GM21360 (cell line): ENCODE results near the gene DNAJB11.
"Not testable (repeated sequence)": the region's sequence is repeated elsewhere in the genome, so short reads cannot be mapped to it uniquely, and the experiment has no call there.

Experiments used
- ATAC-seq: cut with Tn5 transposase; IDR thresholded peaks from one replicate; pipeline ENCODE4 v1.9.1; 2021; ENCODE audit warnings: mild to moderate bottlenecking, moderate library complexity; ENCODE audit not compliant: unreplicated experiment

The DNAJB11 gene

DNA sequence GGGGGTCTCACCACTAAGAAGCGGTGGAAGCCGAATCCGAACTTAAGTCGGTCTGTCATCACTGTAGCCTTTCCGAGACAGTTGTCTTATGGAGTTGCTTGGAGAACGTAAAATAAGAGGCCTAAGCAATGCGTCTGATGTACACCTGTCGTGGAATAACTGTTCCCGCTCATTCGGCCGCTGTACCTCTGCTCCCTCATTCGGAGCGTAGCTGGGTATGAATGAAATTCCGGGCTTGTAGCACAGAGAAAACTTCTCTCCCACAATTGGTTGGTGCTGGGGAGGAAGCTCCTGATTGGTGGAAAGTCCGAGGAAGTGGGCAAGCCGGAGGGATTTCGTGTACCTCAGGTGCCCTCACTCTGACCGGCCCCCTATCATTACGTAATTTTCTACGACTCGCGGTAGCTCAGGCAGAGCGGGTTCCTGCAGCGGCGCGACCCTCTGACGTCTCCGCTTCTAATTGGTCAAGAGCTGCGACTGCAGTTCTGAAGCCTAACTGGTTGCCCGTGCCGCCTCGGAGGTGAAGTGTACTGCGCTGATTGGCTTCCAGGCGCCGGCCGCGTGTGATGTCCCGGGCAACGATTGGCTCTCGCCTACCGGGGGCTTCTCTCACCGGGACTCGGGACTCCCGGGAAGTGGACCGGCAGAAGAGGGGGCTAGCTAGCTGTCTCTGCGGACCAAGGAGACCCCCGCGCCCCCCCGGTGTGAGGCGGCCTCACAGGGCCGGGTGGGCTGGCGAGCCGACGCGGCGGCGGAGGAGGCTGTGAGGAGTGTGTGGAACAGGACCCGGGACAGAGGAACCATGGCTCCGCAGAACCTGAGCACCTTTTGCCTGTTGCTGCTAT is at the start of gene DNAJB11:
Gene DNAJB11 (plus strand): TSS at position 625 of the 845 bp plus-strand sequence. CDS start 178 bp downstream, at position 803.
- ATAC-seq: peak; percentile 80

DNA sequence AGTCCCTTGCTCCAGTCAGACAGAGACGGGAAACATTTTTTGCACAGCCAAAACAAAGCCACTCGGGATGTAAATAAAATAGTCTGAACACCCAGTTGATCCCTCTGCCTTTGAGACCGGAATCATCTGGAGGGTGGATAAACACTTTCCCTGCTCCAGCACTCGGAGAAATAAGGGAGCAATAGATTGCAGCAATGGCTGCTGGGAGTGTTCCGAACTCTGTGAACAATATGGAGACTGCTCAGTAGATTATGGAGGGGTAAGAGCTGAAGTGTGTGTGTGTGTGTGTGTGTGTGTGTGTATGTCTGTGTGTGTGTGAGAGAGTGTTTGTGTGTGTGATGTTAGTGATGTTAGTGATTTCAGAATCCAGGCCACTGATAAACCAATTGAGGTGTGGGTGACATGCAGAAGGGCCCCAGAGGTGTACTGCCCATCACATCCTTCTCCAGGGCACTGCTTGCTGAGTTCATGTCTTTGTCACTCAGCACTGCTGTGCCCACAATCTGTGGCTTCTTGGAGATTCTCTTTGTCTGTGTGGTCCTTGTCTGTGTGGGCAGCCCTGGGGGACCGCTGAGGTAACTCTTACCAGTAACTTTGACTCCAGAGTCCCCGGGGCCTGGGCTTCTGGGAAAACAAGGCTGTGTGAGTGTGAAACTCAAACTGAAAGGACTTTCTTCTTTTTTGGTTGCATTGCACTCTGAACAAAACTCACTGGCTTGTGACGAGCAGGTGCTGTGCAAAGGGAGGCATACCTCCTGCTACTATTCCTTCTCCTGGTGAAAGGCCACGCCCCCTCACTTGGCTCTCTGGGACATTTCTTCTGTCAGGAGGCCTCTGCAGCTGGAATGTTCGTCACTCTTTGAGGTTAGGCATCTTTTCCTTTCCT is 49.3 kb upstream of the DNAJB11 start:
- ATAC-seq: peak; percentile 64

DNA sequence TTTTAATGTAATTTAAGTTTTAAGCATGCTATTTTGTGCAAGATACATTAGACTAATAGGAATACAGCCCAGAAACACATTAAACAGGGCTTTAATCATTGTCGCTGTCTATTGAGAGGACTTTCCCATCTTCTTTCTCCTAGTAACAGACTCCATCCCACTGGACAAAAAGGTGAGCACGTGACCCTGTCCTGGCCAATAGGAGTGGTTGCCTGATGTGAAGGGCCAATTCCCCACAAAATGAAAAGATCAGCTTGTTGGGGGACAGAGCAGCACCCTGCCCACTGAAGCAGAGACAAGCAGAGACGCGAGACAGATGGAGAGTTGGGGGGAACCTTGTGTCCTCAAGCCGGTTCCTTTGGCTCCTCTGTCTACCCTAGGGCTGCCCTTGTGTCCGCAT is 47.5 kb upstream of the DNAJB11 start:
- no peak for ATAC-seq

DNA sequence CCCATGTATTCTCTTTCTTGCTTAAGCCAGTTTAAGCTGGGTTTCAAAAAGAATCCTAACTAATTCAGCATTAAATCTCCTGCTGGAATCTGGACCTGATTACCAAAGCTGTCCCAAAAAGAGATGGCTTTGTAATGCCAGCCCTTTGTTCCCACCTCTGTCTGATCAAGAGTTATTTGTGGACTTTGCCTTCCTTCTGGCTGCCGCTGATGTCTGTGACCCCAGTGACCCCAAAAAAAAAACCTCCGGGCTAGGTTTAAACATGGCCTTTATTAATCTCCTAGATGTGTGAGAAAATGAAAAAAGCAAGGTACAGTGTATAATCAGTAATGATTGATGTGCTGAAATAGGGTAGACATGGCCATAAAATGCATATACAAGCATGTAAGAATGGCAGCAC is 47.1 kb upstream of the DNAJB11 start:
- ATAC-seq: no peak

DNA sequence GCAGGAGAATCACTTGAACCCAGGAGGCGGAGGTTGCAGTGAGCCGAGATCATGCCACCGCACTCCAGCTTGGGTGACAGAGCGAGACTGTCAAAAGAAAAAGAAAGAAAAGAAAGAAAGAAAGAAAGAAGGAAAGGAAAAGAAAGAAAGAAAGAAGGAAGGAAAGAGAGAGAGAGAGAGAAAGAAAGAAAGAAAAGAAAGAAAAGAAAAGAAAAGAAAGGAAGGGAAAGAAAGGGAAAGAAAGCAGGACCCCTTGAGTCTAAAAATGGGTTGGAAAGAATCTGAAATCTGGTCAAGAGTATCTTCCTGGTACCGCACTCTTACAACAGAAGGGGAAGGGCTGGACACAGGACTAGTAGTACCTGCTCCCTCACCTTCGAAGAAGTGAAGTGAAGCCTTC is 45.9 kb upstream of the DNAJB11 start:
- no peak for ATAC-seq

DNA sequence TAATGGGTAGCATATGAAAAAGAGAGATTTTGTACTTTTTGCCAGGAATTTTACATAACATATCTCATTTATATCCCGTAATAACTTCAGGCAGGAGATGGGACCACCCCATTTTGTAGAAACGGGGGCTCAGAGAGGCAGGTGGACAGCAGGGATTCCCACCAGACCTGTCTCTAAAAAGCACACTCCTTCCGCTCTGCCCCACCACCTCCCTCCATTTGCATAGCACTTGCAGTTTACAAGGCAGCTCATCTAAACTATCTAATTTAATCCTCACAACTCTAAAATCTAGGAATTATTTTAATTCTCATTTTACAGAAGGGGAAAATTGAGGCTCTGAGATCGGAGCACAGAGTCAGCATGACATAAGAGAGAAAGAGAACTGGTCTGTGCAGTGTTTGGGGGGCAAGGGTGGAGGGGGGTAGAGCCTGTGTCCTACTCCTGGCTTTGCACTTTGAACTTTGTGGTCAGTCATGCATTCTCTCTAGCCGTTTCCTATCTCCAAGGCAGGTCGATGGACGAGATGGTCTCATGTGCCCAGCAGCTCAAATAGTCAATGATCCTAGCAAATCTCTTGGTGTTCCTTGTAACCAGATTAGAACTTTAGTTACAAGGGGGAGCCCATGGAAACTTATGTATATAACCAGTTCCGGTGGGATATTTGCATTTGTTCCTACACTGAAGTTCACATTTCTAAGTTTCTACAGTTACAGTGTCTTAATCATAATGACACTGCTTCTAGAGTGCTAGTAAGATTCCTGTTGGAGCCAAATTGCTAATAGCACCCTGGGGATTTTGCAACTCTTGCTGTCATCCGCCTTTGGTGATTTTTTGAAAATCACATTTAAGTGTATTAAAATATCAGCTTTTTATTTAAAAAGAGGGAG is 44.9 kb upstream of the DNAJB11 start:
- peak; percentile 24 for ATAC-seq

DNA sequence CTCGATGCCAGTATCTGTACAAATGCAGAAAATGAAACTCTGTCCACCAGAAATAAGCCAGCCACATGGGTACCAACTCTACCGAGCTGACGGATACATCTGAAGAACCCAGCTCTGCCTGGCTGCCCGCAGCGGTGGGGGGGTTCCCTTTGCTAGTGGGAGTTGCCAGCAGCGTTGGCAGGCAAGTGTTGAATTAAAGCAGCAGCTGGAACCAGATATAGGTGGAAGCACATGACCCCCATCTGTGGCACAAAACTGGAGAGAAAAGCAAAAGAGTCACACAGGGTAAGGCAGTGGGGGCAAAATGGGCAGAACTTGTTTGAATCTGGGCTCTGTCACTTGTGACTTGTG is 44.3 kb upstream of the DNAJB11 start:
- ATAC-seq: peak; percentile 38

DNA sequence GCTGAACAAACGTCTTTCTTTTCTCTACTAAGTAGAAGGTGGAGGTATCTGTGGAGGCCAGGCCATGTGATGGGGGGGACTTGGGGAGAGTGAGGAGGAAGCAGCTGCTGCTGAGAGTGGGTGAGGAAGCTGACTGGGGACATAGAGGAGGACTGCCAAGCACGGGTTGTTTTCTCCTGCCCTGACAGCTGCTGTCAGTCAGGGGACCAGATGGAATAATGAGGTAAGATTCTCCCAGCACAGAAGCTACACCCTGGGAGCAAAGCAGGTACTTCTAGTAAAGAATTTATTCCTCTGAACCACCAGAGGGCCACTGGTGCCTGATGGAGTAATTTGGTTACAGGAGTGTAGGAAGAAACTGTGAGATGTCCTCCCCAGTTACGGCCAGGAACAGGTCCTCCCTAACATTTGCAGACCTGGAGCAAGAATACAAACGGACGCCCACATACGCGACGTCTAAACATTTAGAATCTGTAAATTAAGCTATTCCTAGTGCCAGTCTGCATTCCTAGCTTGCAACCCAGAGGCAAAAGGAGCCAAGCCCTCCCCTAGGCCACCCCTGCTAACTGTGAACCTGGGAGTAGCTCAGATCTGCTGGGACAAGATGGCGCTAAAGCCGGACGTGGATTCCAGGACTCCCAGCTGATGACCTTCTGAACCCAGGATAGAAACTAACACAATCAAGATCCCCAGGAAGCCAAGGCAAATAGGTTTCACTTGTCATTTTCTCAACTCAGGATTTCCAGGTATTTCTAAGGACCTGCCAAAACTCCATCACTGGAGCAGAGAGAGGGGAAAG is 41.1 kb upstream of the DNAJB11 start:
- ATAC-seq: no peak

DNA sequence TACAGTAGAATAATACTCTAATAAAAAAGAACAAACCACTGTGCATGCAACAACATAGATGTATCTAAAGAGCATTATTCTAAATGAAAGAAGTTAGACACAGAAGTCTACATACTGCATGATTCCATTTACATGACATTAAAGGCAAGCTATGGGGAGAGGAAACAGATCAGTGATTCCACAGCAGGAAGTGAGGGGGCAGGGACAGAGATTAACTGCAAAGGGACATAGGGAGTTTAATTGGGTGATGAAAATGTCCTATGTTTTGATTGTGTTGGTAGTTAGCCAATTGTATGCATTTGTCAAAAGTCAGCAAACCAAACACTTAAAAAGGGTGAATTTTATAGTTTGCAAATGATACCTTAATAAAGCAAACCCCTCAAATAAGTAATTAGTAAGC is 40.1 kb upstream of the DNAJB11 start:
- no peak for ATAC-seq

DNA sequence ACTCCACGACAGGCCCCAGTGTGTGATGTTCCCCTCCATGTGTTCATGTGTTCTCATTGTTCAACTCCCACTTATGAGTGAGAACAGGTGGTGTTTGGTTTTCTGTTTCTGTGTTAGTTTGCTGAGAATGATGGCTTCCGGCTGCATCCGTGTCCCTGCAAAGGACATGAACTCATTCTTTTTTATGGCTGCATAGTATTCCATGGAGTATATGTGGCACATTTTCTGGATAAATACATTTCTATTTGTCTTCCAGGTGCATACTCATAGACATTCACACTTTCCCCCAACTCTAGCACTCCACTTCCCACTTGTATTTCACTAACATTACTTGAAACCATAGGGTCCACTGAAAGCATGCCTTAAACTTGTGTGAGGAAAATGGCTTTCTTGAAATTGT is 38.8 kb upstream of the DNAJB11 start:
- not testable (repeated sequence) for ATAC-seq

DNA sequence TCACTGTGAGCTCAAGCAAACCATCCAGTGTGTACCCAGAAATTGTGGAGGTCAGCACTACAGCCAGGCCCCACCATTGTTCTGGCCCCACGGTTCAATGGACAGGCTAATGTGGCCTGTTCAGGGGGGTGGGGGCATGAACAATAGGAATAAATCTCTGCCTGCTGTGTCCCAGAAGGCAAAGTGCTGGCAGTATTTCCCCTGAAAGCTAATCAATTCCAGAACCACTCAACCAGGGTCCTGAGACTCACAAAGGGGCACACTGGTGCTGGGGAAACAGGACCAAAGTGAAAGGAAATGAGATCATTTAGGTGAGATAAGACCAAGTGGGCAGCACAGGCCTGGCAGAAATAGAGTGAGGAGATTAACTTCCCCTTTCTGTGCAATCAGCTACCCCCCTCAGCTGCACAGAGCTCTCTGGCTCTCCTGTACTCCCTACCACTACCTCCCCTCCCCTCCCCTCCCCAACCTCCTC is 37.9 kb upstream of the DNAJB11 start:
- peak; percentile 40 for ATAC-seq

DNA sequence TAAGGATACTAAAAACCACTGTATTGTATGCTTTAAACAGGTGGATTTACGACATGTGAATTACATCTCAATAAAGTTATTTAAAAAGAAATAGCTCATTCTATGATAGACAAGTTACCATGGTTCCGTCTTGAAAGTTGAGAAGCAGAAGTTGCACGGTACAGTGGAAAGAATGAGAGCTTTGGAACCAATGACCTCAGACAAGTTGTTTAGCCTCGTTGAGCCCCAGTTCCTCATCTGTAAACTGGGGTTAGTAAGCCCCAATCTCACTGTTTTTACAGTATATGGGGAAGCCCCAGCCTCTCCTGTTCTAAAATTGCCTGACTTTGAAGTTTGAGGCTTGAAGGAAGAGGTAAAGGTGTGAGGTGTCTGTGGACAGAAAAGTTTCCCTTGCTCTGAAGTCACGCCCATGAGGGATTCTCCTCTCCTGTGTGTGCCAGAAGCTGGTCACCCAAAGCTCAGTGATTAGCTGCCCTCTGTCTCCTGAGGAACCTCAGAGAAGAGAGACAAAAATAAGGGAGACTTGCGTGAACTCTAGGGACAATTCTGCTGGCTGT is 36.3 kb upstream of the DNAJB11 start:
- ATAC-seq: peak; percentile 89

DNA sequence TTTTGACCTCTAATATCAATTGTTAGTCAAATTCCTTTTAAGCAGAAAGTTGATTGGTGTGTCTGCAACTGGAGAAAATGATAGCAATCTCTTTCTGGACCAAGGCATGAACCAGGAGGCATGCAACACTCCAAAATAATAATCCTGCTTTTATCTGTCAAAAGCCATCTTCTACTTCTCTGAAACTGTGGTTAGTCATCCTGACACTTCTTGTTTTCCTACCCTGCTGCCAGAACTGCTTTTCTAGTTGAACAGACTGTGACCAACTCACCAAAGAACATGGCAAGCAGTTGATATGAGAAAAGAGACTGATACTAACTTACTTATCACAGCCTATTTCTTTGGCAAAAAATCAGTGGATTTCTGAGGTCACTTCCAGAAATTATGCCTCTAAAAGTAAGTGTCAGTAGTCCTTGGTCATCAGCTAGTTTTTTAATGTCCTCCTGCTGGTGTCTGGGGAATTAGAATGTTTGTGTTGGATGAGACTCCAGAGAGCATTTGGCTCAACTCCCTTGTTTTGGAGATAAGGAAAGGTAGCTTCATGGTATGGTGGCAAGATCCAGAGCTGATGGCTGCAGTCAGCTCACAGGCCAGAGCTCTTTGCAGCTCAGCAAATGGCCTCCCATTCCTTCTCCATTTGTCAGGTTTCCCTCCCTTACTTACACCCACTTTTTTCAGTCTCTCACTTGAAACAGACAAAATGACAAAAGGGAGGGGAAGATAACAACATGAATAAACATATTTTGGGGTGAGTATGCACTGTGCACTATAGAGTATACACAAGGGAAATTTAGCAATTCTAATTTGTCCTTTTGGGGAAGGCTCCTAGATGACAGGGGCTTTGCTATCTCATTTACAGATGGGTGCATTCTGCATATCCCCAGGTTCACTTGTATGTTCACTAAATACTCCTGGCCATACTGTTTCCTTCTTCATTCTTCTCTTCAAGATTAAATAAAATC is 33.4 kb upstream of the DNAJB11 start:
- no peak for ATAC-seq

DNA sequence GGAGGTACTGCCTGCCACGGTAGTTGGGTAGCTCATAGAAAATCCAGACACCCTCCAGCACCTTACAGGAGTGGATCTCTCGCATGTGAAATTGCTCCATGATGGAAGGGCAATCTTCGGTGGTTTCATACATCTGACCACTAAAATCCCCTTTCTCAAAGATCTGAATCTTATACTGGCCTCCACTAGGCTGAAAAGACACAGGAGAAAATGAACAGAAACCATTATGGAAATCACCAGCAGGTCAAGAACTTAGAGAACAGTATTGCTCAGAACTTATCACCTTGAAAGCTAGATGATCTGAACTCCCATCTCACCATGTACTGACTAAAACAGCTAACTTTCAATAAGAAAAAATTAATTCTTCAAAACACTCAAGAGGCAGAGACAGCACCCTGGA is 31.7 kb upstream of the DNAJB11 start:
- no peak for ATAC-seq

DNA sequence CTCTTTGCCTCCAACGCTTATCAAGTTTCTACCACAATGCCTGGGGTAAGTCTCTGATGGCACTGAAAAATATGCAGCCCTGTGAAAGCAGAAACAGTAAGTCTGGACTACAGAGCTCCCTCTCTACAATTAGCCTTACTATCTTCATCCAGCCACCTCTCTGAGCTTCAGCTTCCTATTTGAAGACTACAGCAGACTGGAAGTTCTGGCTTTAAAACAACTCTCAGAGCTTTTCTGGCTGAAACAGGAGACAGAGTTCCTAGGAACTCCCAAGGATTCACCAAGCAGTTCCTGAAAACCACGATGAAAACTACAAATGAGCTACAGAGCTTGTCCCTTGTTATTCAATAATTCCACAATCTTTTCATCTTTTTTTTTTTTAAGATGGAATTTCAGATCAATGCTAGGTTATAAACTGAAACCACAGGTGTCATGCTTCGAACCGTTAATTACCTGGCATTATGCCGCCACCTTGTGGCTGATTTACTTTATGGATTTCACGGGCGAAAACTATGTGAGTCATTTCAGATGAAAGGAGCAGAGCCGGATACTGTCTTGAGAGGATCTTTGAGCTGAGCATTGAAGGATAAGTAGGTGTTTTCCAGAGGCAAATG is 30.2 kb upstream of the DNAJB11 start:
- ATAC-seq: peak; percentile 75

DNA sequence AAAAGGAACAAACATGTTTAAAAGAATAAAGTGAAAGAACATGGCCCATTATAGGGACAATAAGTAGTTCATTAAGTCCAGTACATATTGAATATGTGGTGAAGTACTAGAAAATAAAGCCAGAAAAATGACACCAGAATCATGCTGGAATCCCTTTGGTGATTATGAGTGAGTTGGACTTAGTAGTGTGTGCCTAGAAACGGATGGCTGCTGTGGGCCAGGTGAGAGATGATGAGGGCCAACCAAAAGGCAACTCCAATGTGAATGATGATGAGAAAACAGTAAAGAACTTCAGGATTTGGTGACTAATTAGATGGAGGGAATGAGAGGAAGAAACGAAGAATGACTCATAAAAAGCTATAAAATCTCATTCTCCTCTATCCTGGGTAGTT is 29.7 kb upstream of the DNAJB11 start:
- no peak for ATAC-seq

DNA sequence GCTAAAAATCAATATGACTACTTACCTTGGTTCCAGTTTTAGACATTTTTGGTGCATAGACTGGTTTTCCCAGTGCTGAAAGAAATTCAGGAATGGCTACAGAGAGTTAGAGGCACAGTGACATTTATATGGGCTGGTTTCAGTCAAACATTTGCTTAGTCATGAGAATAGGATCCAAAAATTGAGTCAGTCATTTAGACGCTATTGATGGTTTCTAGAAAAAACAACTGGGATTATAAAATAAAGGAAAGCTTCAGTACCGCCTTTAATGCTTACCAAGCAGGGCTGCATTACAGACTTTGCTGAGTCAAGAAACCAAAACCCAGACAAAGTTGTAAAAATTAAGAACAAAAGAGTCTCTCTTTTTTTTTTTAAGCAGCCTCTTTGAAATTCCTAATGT is 26.2 kb upstream of the DNAJB11 start, which contains the start of gene CRYGS:
Gene CRYGS (minus strand): TSS at position 100 of the 400 bp plus-strand sequence. CDS start 54 bp downstream, at position 46.
- ATAC-seq: no peak

DNA sequence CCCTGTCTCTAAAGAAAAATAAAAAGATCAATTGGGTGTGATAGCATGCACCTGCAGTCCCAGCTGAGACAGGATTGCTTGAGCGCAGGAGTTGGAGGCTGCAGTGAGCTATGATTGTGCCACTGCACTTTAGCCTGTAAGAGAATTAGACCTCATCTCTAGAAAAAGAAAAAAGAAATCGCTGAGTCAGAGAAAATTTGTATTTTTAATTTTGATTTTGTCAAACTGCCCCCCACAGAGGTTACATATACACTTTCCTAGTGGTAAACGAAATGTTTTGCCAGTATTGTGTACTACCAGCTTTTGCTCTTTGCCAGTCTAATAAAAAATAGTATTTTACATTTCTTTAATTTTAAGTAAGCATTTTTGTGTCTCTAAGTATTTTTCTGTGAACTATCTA is 21.0 kb upstream of the DNAJB11 start:
- no peak for ATAC-seq
